Kasumi-1 (cell line): ENCODE measurements around the gene ST8SIA6.
"Not testable (repeated sequence)": the region's sequence is repeated elsewhere in the genome, so short reads cannot be mapped to it uniquely, and the experiment has no call there.

Source experiments
- DNase-seq, 2 experiments: peaks; one replicate each; lab custom pipeline; 2025; lab: John Stamatoyannopoulos, UW

The ST8SIA6 gene

GRCh38 chr10:17454161-17455014 lies at the start of gene ST8SIA6:
Gene ST8SIA6 (minus strand): TSS chr10:17454595. CDS start chr10:17454255, 340 bp downstream.
- peak; percentile 34 to 38 for DNase-seq

DNA sequence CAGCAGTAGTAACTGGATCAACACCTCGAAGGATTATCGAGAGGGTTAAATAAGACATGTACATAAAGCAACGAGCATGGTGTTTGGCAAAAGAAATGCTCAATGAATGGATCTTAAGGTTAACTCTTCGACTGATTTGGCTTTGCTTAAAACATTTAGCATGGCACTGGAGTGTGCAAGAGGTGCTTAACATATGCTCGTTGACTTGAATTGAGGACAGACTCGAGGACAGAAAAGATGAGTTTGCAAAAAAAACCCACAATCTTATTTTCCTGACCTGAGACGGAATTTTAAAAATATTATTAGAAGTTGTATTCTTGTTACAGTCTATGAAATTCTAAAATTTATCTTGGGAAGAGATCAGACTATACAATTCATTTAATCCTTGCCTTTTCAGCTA lies 49.4 kb upstream of the ST8SIA6 start:
- no peak for DNase-seq

- no peak for DNase-seq
These were observed 48.4 kb upstream of the ST8SIA6 start for GRCh38 chr10:17502814-17503213.

DNA sequence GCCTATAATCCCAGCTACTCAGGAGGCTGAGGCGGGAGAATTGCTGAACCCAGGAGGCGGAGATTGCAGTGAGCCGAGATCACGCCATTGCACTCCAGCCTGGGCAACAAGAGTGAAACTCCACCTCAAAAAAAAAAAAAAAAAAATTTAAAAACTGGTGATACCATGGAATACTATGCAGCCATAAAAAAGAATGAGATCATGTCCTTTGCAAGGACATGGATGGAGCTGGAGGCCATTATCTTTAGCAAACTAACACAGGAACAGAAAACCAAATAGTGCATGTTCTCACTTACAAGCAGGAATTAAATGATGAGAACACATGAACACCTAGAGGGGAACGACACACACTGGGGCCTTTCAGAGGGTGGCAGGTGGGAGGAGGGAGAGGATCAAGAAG lies 44.6 kb upstream of the ST8SIA6 start:
- not testable (repeated sequence) for DNase-seq

- DNase-seq, result no peak
These were observed 43.1 kb upstream of the ST8SIA6 start for GRCh38 chr10:17497446-17498030.

- DNase-seq, result no peak
These were observed 40.3 kb upstream of the ST8SIA6 start for GRCh38 chr10:17494626-17495260.

GRCh38 chr10:17488848-17489247 lies 34.5 kb upstream of the ST8SIA6 start:
- DNase-seq, result no peak

DNA sequence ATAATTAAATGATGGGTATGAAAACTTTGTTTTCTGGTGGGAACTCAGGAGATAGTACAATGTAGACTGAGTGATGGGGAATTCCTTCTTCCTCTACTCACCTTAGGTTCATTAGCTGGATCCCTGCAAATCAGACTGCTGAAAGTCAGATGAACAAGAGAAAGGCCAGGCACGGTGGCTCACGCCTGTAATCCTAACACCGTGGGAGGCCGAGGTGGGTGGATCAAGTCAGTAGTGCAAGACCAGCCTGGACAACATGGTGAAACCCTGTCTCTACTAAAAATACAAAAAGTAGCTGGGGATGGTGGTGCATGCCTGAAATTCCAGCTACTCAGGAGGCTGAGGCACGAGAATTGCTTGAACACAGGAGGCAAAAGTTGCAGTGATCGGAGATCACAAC lies 28.7 kb upstream of the ST8SIA6 start:
- no peak for DNase-seq

DNA sequence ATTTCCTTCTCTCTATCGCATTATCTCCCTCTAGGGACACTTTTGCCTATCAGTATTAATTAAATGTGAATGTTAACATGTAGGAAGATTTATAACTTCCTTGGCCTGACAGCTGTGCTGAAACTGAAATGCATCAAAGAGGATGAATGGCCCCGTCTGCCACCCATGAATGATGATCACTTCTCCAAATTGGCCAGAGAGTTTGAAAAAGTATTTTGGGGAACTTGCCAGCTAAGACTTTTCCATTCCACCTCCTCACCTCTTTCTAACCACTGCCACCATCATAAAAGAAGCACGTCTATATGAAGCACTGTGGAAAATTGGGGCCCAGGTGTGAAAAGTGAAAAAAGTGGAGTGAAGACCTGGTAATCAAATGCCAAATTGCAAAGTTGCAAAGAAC lies 25.4 kb upstream of the ST8SIA6 start:
- DNase-seq, result no peak

DNA sequence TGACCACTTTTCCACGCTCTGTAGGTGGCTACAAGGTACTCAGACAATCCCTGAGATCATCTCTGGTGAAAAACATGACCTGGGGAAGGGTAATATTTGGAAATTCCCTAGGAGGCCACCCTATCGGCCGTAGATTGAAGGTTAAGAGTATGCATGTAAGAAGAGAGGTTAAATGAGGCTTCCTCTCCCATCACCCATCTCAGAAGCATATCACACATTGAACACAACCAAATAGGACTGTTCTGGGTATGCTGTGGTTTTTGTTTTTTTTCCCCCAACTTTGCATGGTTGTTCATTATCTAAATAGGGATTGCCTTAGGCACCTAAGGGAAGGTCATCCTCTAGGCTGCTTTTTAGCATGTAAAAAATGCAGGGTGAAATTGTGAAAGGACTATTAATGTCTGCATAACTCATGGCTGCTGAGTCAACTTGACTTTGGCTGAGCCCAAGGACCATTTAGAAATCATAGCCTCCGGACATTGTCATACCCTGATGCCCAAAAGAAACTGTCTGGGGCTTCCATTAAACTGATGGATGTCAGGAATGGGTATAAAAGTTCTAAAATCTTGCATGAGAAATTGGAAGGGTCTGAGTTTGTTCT lies 24.7 kb upstream of the ST8SIA6 start:
- no peak for DNase-seq

- no peak for DNase-seq
These were observed 21.7 kb upstream of the ST8SIA6 start for GRCh38 chr10:17476073-17476472.

DNA sequence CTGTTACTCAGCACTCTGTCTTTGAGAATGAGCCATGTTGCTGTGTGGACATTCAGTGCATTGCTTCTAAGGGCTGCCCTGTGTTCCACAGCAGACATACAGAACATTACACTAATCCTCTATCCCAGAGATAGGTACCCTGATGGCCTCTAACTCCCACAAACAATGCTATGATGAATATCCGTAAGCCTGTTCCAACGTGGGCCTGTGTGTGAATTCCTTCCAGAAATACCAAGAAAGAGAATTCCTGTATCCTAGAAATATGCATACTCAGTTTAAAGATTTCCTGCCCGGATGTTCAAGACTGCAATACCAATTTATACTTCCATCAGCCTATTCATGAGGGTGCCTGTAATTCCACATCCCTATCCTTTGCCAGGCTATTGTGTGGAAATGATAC lies 21.3 kb upstream of the ST8SIA6 start:
- no peak for DNase-seq

DNA sequence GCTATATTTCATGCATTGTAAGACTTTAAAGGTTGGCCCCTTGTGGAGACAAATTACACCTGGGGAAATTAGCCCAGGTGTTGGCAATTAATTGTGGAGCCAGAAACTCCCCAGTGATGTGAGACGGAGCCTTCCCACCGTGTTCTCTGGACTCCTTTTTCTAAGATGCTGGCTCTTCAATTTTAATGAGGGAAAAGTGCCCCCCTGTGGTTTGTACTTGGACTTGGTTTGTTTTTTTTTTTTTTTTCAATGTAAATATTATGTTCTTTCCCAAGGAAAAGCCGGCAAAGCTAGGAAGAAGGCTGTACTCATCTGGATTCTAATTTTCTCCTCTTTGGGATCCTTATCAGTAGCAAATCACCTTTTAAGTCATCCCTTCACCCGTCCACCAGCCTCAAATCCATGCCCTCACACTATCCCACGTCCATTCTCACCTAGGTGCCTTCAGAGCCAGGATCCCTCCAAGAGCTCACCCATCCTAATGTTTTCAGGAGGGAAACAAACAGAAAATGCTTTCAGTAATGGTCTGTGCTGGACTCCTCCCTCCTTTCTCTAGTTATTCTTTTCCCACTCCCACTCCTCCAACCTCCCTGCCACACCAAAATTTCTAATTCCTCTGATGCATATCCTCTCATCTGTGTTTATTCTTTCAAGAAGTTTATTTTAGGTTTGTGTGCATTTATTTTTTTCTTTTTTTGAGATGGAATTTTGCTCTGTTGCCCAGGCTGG lies 20.4 kb upstream of the ST8SIA6 start:
- no peak for DNase-seq

GRCh38 chr10:17473228-17473950 lies 19.0 kb upstream of the ST8SIA6 start:
- no peak for DNase-seq

- DNase-seq, result no peak
These were observed 18.3 kb upstream of the ST8SIA6 start for GRCh38 chr10:17472481-17473227.

DNA sequence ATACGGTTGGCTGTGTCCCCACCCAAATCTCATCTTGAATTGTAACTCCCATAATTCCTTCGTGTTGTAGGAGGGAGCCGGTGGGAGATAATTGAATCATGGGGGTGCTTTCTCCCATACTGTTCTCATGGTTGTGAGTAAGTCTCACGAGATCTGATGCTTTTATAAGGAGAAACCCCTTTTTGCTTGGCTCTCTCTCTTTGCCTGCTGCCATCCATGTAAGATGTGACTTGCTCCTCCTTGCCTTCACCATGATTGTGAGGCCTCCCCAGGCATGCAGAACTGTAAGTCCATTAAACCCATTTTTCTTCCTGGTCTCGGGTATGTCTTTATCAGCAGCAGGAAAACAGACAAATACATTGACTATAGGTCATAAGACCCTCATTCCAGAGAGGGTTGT lies 15.9 kb upstream of the ST8SIA6 start:
- no peak for DNase-seq

GRCh38 chr10:17465328-17466125 lies 11.1 kb upstream of the ST8SIA6 start:
- no peak for DNase-seq

GRCh38 chr10:17464545-17464944 lies 10.2 kb upstream of the ST8SIA6 start:
- DNase-seq, result no peak

- peak; percentile 62 to 63 for DNase-seq
These were observed 6.4 kb upstream of the ST8SIA6 start for GRCh38 chr10:17460756-17461155.

GRCh38 chr10:17457083-17457482 lies 2.7 kb upstream of the ST8SIA6 start:
- DNase-seq, result no peak
